Neural cell (in vitro differentiated cells): Measurements from ENCODE around the gene MISFA.

Source experiments
- CTCF ChIP-seq: fragments of 450-650 bp; IDR thresholded peaks from 2 replicates; pipeline ENCODE4 v1.5.1; 2014; ENCODE audit warnings: antibody characterized with exemption, mild to moderate bottlenecking, moderate library complexity; ENCODE audit not compliant: poor library complexity, severe bottlenecking
- SMC3 ChIP-seq: fragments of 450-650 bp; conservative IDR thresholded peaks from 2 replicates; pipeline ENCODE4 v1.6.1; 2014; ENCODE audit warnings: antibody characterized with exemption, mild to moderate bottlenecking, moderate library complexity; ENCODE audit not compliant: poor library complexity

DNA sequence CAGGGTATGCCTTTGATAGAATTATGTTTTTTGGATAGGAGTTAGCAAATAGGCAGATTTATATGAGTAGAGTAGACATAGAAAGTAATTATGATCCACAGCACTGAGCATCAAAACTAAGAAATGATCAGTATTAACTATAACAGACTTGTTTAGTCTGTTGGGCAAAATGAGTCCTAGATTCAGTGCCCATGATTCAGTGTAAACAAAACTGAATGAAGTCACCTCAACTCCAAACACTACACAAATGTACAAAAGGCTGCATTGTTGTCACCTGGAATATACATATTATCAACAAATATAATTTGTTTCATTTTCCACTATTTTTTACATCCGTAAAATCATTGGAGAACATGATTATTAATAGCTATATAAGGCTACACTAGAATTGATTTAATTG lies 17.8 kb upstream of the MISFA start:
- TF ChIP-seq CTCF (no peak), SMC3 (no peak)
